HK-2 (cell line): ENCODE measurements around the gene IRF5.
"Not testable (repeated sequence)": the region's sequence is repeated elsewhere in the genome, so short reads cannot be mapped to it uniquely, and the experiment has no call there.

Experiments
- DNase-seq: peaks from one replicate; pipeline ENCODE4 v3.0.0-alpha.2; 2018; ENCODE audit not compliant: unreplicated experiment

Gene IRF5

GRCh38 chr7:128959296-128959695, 21.6 kb downstream of the IRF5 start:
- no peak for DNase-seq

- no peak for DNase-seq
Measured at GRCh38 chr7:128961030-128961659, 23.4 kb downstream of the IRF5 start.

GRCh38 chr7:128962899-128963298, 25.2 kb downstream of the IRF5 start:
- no peak for DNase-seq

GRCh38 chr7:128963327-128963757, 25.6 kb downstream of the IRF5 start:
- no peak for DNase-seq

GRCh38 chr7:128968624-128969023, 30.9 kb downstream of the IRF5 start:
- DNase-seq = no peak

GRCh38 chr7:128974241-128974934, 36.7 kb downstream of the IRF5 start:
- peak; percentile 61 for DNase-seq

- no peak for DNase-seq
Measured at GRCh38 chr7:128982105-128982504, 44.4 kb downstream of the IRF5 start.

- DNase-seq = no peak
Measured at GRCh38 chr7:128985660-128986059, 47.9 kb downstream of the IRF5 start.

- no peak for DNase-seq
Measured at GRCh38 chr7:128986609-128987008, 48.9 kb downstream of the IRF5 start.

GRCh38 chr7:128988372-128988771, 50.6 kb downstream of the IRF5 start:
- no peak for DNase-seq

- DNase-seq = no peak
Measured at GRCh38 chr7:128989961-128990360, 52.2 kb downstream of the IRF5 start.

- no peak for DNase-seq
Measured at GRCh38 chr7:128993419-128993818, 55.7 kb downstream of the IRF5 start.

- not testable (repeated sequence) for DNase-seq
Measured at GRCh38 chr7:128994560-128994959, 56.8 kb downstream of the IRF5 start.

- no peak for DNase-seq
Measured at GRCh38 chr7:128997181-128997580, 59.5 kb downstream of the IRF5 start.
